ENCODE measurements around the gene YWHAE.
"Not testable (repeated sequence)": the region's sequence is repeated elsewhere in the genome, so short reads cannot be mapped to it uniquely, and the experiment has no call there.

YWHAE gene

GRCh38 chr17:1373707-1374237, 26.2 kb downstream of the YWHAE start:
- no peak for DNase-seq

GRCh38 chr17:1372618-1373017, 27.4 kb downstream of the YWHAE start:
- no peak for DNase-seq

GRCh38 chr17:1371893-1372590, 28.0 kb downstream of the YWHAE start:
- no peak for DNase-seq

GRCh38 chr17:1368588-1368987, 31.4 kb downstream of the YWHAE start:
- DNase-seq = no peak

GRCh38 chr17:1367351-1367745, 32.7 kb downstream of the YWHAE start:
- DNase-seq = no peak

GRCh38 chr17:1366234-1366633, 33.8 kb downstream of the YWHAE start:
- no peak for DNase-seq

- peak; percentile 62 for DNase-seq
These were observed 34.5 kb downstream of the YWHAE start for GRCh38 chr17:1365445-1366039.

GRCh38 chr17:1362964-1363363, 37.1 kb downstream of the YWHAE start:
- DNase-seq = peak; percentile 20

- peak; percentile 23 for DNase-seq
These were observed 37.8 kb downstream of the YWHAE start for GRCh38 chr17:1362065-1362848.

GRCh38 chr17:1360975-1361374, 39.0 kb downstream of the YWHAE start:
- no peak for DNase-seq

- not testable (repeated sequence) for DNase-seq
These were observed 39.7 kb downstream of the YWHAE start for GRCh38 chr17:1360315-1360714.

- no peak for DNase-seq
These were observed 46.0 kb downstream of the YWHAE start for GRCh38 chr17:1354030-1354429.

GRCh38 chr17:1352530-1352929, 47.5 kb downstream of the YWHAE start:
- not testable (repeated sequence) for DNase-seq

- no peak for DNase-seq
These were observed 48.1 kb downstream of the YWHAE start for GRCh38 chr17:1351971-1352370.

GRCh38 chr17:1351275-1351674, 48.7 kb downstream of the YWHAE start:
- DNase-seq = no peak

GRCh38 chr17:1347589-1348323, 52.3 kb downstream of the YWHAE start:
- DNase-seq = no peak

GRCh38 chr17:1344521-1344920, 55.5 kb downstream of the YWHAE start:
- DNase-seq = no peak

GRCh38 chr17:1343554-1343953, 56.5 kb downstream of the YWHAE start:
- no peak for DNase-seq

GRCh38 chr17:1340371-1340770, 59.7 kb downstream of the YWHAE start:
- no peak for DNase-seq

- no peak for DNase-seq
These were observed 68.3 kb downstream of the YWHAE start for GRCh38 chr17:1331708-1332107.

- no peak for DNase-seq
These were observed 70.2 kb downstream of the YWHAE start for GRCh38 chr17:1329745-1330343.

GRCh38 chr17:1328437-1328836, 71.6 kb downstream of the YWHAE start:
- DNase-seq = no peak

GRCh38 chr17:1325766-1326165, 74.3 kb downstream of the YWHAE start:
- no peak for DNase-seq

All from CD4-positive, alpha-beta T cell treated with Interferon gamma for 1 hour (primary cell).